Keratinocyte (primary cell): ENCODE measurements around the gene CASKIN2. TPM values are rescaled to one million over a fixed set of nuclear protein-coding genes. Genes with fewer than 3 reads are reported as not detected.

Experiments used
- DNase-seq: peaks from one replicate; pipeline ENCODE4 v3.0.0-alpha.2; 2011; ENCODE audit warnings: low read depth, missing footprints, low spot score
- FAIRE-seq: peaks from 2 replicates; lab custom pipeline; 2011; peaks lifted over from hg19 to GRCh38; lab: Jason Lieb, UNC
- H2AFZ ChIP-seq: 2 replicates; pipeline ENCODE4 v1.6.0; 2012; ENCODE audit warnings: low read length, control low read depth, inconsistent platforms; ENCODE audit not compliant: control insufficient read depth
- H3K27ac ChIP-seq: 2 replicates; pipeline ENCODE4 v1.5.1; 2011; ENCODE audit warnings: low read length; ENCODE audit not compliant: control insufficient read depth, insufficient read depth
- H3K27me3 ChIP-seq: 3 replicates; pipeline ENCODE4 v1.6.0; 2011; ENCODE audit warnings: low read length; ENCODE audit not compliant: control insufficient read depth, insufficient read depth; ENCODE audit errors: extremely low read depth
- H3K36me3 ChIP-seq, 2 experiments: 2 replicates in 1 of 2; 3 replicates in 1 of 2; pipeline ENCODE4 v1.5.1; 2011; ENCODE audit warnings: low read length in 2 of 2, mild to moderate bottlenecking in 1 of 2; ENCODE audit not compliant: control insufficient read depth in 2 of 2, insufficient read depth in 2 of 2; ENCODE audit errors: extremely low read depth in 1 of 2
- H3K4me1 ChIP-seq: 3 replicates; pipeline ENCODE4 v1.5.1; 2011; ENCODE audit warnings: low read length; ENCODE audit not compliant: control insufficient read depth, insufficient read depth; ENCODE audit errors: extremely low read depth
- H3K4me2 ChIP-seq: 3 replicates; pipeline ENCODE4 v1.6.0; 2011; ENCODE audit warnings: low read depth, low read length; ENCODE audit not compliant: control insufficient read depth, insufficient read depth; ENCODE audit errors: extremely low read depth
- H3K4me3 ChIP-seq, 3 experiments: fragments of 200-600 bp in 1 of 3; sonication (generic) in 1 of 3; 2 replicates in 2 of 3; 3 replicates in 1 of 3; pipeline ENCODE4 v1.5.1; 2011 to 2016; ENCODE audit warnings: low read length in 3 of 3, mild to moderate bottlenecking in 3 of 3, control low read depth in 2 of 3, inconsistent platforms in 1 of 3, low read depth in 1 of 3, mixed read lengths in 1 of 3, mixed run types in 1 of 3, moderate library complexity in 1 of 3; ENCODE audit not compliant: control insufficient read depth in 2 of 3, insufficient read depth in 2 of 3; ENCODE audit errors: extremely low read depth in 1 of 3
- H3K79me2 ChIP-seq: 2 replicates; pipeline ENCODE4 v1.6.0; 2012; ENCODE audit warnings: low read length; ENCODE audit not compliant: control insufficient read depth, insufficient read depth
- H3K9ac ChIP-seq: 3 replicates; pipeline ENCODE4 v1.6.0; 2011; ENCODE audit warnings: low read length; ENCODE audit not compliant: control insufficient read depth, insufficient read depth; ENCODE audit errors: extremely low read depth
- H3K9me1 ChIP-seq: 3 replicates; pipeline ENCODE4 v1.6.0; 2011; ENCODE audit warnings: low read length; ENCODE audit not compliant: control insufficient read depth, insufficient read depth; ENCODE audit errors: extremely low read depth
- H3K9me3 ChIP-seq: 2 replicates; pipeline ENCODE4 v1.5.1; 2012; ENCODE audit warnings: low read depth, low read length; ENCODE audit not compliant: control insufficient read depth
- H4K20me1 ChIP-seq: 3 replicates; pipeline ENCODE4 v1.6.0; 2011; ENCODE audit warnings: low read length; ENCODE audit not compliant: control insufficient read depth, insufficient read depth; ENCODE audit errors: extremely low read depth
- EZH2 ChIP-seq: IDR thresholded peaks from one replicate; pipeline ENCODE4 v1.6.1; 2012; ENCODE audit warnings: inconsistent platforms, mild to moderate bottlenecking, low read length, moderate library complexity
- dilution Hi-C: fragments of 300-500 bp; cut with MboI; formaldehyde crosslinking; loops from one replicate; pipeline ENCODE4 v1.7.0; 2020; ENCODE audit warnings: low sequenced_read_pairs; ENCODE audit not compliant: extremely low pct_ligation_motif_present
- polyA plus RNA-seq, 5 experiments: library from polyadenylated mRNA; depleted of rRNA in 3 of 5; stranded (reverse) in 3 of 5; stranded (forward) in 1 of 5; unstranded in 1 of 5; fragments of >200 nt; gene quantifications; 1 replicate in 1 of 5; 2 replicates in 3 of 5; 3 replicates in 1 of 5; pipeline versions ENCODE4 v1.2.1 to v1.2.3, GENCODE V29; 2011 to 2012; ENCODE audit warnings: missing spikeins in 2 of 5, low read depth in 1 of 5, low replicate concordance in 1 of 5
- TF ChIP-seq, protein P1 (sequence below), 3 experiments: IDR thresholded peaks in 1 of 3; conservative IDR thresholded peaks in 1 of 3; optimal IDR thresholded peaks in 1 of 3; 2 replicates in 2 of 3; 3 replicates in 1 of 3; pipeline versions ENCODE3 to v1.5.1; 2011; ENCODE audit warnings: low read length in 3 of 3, mild to moderate bottlenecking in 3 of 3, moderate library complexity in 2 of 3, control low read depth in 1 of 3, inconsistent platforms in 1 of 3; ENCODE audit not compliant: insufficient read depth in 2 of 3; ENCODE audit errors: extremely low read depth in 1 of 3

CASKIN2 gene
- polyA plus RNA-seq, 1 donor (not counting 4 experiments of a cell fraction or from before 2014, with no cell fraction given) = 3.7 TPM

DNA sequence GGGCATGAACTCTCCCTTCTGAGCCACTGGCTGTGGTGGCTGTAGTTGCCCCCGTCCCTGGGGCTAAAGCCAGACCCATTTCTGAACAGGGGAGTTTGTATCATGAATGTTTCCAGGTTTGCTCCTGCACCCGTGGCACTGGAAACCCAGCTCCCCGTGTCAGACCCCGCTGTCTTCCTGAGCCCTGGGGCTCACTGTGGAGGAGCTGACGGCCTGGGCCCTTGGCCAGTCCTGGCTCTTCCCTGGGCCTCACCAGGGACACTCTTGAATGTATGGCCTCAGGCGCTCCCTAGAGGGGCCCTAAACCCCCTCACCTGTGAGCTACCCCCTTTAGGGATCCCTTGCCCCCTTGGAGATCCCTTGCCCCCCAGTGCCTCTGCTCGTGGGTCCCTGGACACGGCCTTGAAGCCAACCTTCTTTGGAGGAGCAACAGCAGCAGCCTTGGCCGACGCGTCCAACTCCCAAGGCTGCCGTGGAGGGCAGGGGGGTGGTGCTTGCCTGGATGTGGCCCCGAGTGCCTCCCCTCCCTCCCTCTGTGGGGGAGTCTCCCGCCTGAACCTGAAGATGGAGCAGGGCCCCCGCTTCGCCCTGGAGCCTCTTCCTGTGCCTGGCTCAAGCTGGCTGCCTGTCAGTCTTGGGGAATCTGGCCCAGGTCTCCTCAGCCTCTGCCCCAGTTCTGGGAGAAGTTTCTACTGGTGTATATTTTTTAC, 15.9 kb downstream of the CASKIN2 start:
- Histone ChIP-seq H2AFZ (no peak overlapping the region), H3K4me3 (no peak overlapping the region), H3K79me2 (no peaks in the 10 kb centered on the region), H3K4me2 (no peak overlapping the region), H3K27ac (no peak overlapping the region), H3K4me1 (no peaks in the 10 kb centered on the region), H3K9me1 (no peaks in the 10 kb centered on the region), H3K9ac (no peak overlapping the region), H4K20me1 (no peaks in the 10 kb centered on the region), H3K9me3 (no peaks in the 10 kb centered on the region), H3K27me3 (no peaks in the 10 kb centered on the region), H3K36me3 (peaks cover 8 to 16% of the 10 kb centered on the region in 2 experiments)
- TF ChIP-seq, protein P1, sequence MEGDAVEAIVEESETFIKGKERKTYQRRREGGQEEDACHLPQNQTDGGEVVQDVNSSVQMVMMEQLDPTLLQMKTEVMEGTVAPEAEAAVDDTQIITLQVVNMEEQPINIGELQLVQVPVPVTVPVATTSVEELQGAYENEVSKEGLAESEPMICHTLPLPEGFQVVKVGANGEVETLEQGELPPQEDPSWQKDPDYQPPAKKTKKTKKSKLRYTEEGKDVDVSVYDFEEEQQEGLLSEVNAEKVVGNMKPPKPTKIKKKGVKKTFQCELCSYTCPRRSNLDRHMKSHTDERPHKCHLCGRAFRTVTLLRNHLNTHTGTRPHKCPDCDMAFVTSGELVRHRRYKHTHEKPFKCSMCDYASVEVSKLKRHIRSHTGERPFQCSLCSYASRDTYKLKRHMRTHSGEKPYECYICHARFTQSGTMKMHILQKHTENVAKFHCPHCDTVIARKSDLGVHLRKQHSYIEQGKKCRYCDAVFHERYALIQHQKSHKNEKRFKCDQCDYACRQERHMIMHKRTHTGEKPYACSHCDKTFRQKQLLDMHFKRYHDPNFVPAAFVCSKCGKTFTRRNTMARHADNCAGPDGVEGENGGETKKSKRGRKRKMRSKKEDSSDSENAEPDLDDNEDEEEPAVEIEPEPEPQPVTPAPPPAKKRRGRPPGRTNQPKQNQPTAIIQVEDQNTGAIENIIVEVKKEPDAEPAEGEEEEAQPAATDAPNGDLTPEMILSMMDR (optimal IDR thresholded peaks at IDR 0.05 in 1 of 3, IDR thresholded peaks at IDR 0.05 in 1 of 3, conservative IDR thresholded peaks at IDR 0.05 in 1 of 3; ENCODE audit: extremely low read depth in 1 of 3, insufficient read depth in 2 of 3, low read length in 3 of 3) = no peak
- TF ChIP-seq EZH2 = no peak
- dilution Hi-C loops = no loop called here
- FAIRE-seq (no peak), DNase-seq (no peak)

- DNase-seq (no peak), FAIRE-seq (no peak)
- H3K27ac ChIP-seq = no peak overlapping the region
- no peaks in the 10 kb centered on the region for H3K4me1 ChIP-seq
- no peaks in the 10 kb centered on the region for H3K9me3 ChIP-seq
- H3K4me3 ChIP-seq = no peak overlapping the region
- H3K9ac ChIP-seq = no peak overlapping the region
- no peaks in the 10 kb centered on the region for H3K79me2 ChIP-seq
- dilution Hi-C loops = no loop called here
- no peaks in the 10 kb centered on the region for H3K9me1 ChIP-seq
- no peaks in the 10 kb centered on the region for H4K20me1 ChIP-seq
- H3K27me3 ChIP-seq = no peaks in the 10 kb centered on the region
- H3K36me3 ChIP-seq = peaks cover 8 to 16% of the 10 kb centered on the region in 2 experiments
- TF ChIP-seq, protein P1 (optimal IDR thresholded peaks at IDR 0.05 in 1 of 3, IDR thresholded peaks at IDR 0.05 in 1 of 3, conservative IDR thresholded peaks at IDR 0.05 in 1 of 3; ENCODE audit: extremely low read depth in 1 of 3, insufficient read depth in 2 of 3, low read length in 3 of 3) = peak in 1 of 3 experiments; percentile 55
- TF ChIP-seq EZH2 = no peak
- H2AFZ ChIP-seq = no peak overlapping the region
- H3K4me2 ChIP-seq = no peak overlapping the region
Measured at GRCh38 chr17:75498726-75499213, 16.6 kb downstream of the CASKIN2 start.
